GM10266 (cell line): ENCODE measurements around the gene IRAK2.

Experiments
- DNase-seq: peaks from one replicate; pipeline ENCODE4 v3.0.0; 2012; ENCODE audit errors: extremely low spot score
- CTCF ChIP-seq: IDR thresholded peaks from 2 replicates; pipeline ENCODE4 v1.5.1; 2012; ENCODE audit warnings: mild to moderate bottlenecking, low read depth; ENCODE audit not compliant: control insufficient read depth, insufficient read depth; ENCODE audit errors: missing control alignments

IRAK2 gene

GRCh38 chr3:10253731-10254130 lies 89.0 kb downstream of the IRAK2 start:
- TF ChIP-seq CTCF: no peak
- no peak for DNase-seq

DNA sequence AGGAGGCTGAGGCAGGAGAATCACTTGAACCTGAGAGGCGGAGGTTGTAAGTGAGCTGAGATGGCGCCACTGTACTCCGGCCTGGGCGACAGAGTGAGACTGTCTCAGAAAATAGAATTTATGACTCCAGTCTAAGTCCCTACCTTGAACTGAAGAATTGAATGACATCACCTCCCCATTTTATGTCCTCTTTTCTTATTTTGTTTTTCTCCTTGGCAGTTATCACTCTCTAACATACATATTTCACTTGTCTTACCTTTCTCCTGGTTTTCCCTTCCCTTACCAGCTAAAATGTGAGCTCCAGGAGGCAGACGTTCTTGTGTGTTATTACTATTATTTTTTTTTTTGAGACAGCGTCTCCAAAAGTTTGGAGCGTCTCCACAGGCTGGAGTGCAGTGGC lies 91.1 kb downstream of the IRAK2 start:
- DNase-seq: no peak
- TF ChIP-seq CTCF: no peak

GRCh38 chr3:10259036-10259435 lies 94.3 kb downstream of the IRAK2 start:
- no peak for DNase-seq
- TF ChIP-seq CTCF: no peak

DNA sequence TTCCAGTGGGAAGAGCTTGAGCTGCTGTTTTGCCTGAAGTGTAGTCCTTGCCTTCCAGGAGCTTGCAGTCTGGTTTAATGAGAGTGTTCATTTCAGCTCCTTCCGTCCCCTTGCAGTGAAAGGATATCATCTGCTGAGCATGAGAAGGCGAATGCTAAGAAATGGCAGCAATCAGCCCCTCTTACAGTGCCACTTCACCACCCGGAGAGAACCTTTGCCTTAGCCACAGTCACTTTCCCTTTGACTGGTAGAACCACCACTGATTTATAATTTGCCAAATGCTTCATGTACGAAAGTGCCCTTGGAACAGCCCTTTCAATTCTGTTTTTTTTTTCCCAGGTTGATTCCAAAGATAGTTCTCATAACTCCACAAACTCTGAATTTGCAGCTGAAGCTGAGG lies 95.1 kb downstream of the IRAK2 start:
- no peak for DNase-seq
- no peak for TF ChIP-seq CTCF

DNA sequence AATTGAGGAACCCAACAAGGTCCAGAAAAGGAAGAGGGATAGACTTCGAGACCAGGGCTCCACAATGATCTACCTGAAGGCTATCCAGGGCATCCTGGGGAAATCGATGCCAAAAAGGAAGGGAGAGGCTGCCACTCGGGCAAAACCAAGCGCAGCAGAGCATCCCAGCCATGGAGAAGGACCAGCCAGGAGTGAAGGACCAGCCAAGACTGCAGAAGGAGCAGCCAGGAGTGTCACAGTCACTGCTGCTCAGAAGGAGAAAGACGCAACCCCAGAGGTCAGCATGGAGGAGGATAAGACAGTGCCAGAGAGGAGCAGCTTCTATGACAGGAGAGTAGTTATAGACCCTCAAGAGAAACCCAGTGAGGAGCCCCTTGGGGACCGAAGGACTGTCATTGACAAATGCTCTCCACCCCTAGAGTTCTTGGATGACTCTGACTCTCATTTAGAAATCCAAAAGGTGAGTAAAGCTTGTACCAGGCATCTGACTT lies 95.5 kb downstream of the IRAK2 start:
- no peak for TF ChIP-seq CTCF
- DNase-seq: no peak

DNA sequence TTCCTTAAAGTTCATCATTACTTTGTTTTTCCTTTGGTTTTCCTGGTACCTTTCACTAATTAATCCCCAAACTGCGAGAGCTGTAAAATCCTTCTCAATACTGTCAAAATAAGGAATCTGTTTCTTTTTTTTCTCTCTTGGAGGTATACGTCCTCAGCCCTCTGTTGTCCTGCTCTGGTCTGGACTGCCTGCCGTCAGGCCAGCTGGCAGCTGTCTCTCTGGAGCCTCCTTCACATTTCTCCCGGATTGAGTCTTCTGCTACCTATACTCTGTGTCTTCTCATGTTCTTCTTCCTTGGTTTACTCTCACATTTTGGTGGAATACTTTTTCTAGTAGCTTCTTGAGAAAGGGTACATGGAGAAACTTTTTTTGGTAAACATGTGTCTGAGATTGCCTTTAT lies 97.3 kb downstream of the IRAK2 start:
- no peak for DNase-seq
- TF ChIP-seq CTCF: no peak

GRCh38 chr3:10263646-10264363 lies 99.1 kb downstream of the IRAK2 start:
- peak; percentile 16 for TF ChIP-seq CTCF

More at GRCh38 chr3:10263646-10264363, 99.1 kb downstream of the IRAK2 start:
- DNase-seq: no peak
